Neuronal stem cell (in vitro differentiated cells): ENCODE measurements around the gene EOMES.

Experiments
- DNase-seq: peaks from one replicate; pipeline ENCODE4 v3.0.0-alpha.2; 2013; ENCODE audit warnings: low spot score
- H2AFZ ChIP-seq: one replicate; pipeline ENCODE4 v1.6.1; 2013; ENCODE audit warnings: mild to moderate bottlenecking, low read length, inconsistent platforms
- H2AK5ac ChIP-seq: 2 replicates; pipeline ENCODE4 v1.6.1; 2013; ENCODE audit warnings: low read depth, mild to moderate bottlenecking, inconsistent platforms, low read length, moderate library complexity, mixed read lengths
- H2BK120ac ChIP-seq: 2 replicates; pipeline ENCODE4 v1.6.1; 2013; ENCODE audit warnings: low read depth, mild to moderate bottlenecking, inconsistent platforms, low read length, moderate library complexity, mixed read lengths
- H2BK12ac ChIP-seq: one replicate; pipeline ENCODE4 v1.6.1; 2013; ENCODE audit warnings: low read length, inconsistent platforms
- H2BK15ac ChIP-seq: 2 replicates; pipeline ENCODE4 v1.6.1; 2013; ENCODE audit warnings: mild to moderate bottlenecking, low read length, inconsistent platforms, mixed read lengths
- H2BK5ac ChIP-seq: one replicate; pipeline ENCODE4 v1.6.1; 2013; ENCODE audit warnings: inconsistent platforms, mild to moderate bottlenecking, low read length, moderate library complexity
- H3K14ac ChIP-seq: one replicate; pipeline ENCODE4 v1.6.1; 2013; ENCODE audit warnings: low read length, inconsistent platforms
- H3K18ac ChIP-seq: 2 replicates; pipeline ENCODE4 v1.6.1; 2013; ENCODE audit warnings: low read length, inconsistent platforms
- H3K23ac ChIP-seq: 2 replicates; pipeline ENCODE4 v1.6.1; 2013; ENCODE audit warnings: low read depth, mild to moderate bottlenecking, mixed read lengths, low read length, inconsistent platforms; ENCODE audit not compliant: poor library complexity
- H3K27ac ChIP-seq: replicated peaks from 3 replicates; pipeline ENCODE4 v1.5.1; 2013; ENCODE audit warnings: low read length, inconsistent platforms
- H3K27me3 ChIP-seq, 3 experiments: 2 replicates each; pipeline ENCODE4 v1.6.1; 2013; ENCODE audit warnings: low read length in 3 of 3, mild to moderate bottlenecking in 2 of 3, inconsistent platforms in 1 of 3, low read depth in 1 of 3, mixed read lengths in 1 of 3, moderate library complexity in 1 of 3; ENCODE audit not compliant: control insufficient read depth in 3 of 3, insufficient read depth in 3 of 3
- H3K36me3 ChIP-seq, 2 donors: replicated peaks in 1 of 2; 2 replicates each; pipeline ENCODE4 v1.6.1; 2013; ENCODE audit warnings: low read length in 2 of 2; ENCODE audit not compliant: control insufficient read depth in 2 of 2, insufficient read depth in 2 of 2
- H3K4ac ChIP-seq: 2 replicates; pipeline ENCODE4 v1.6.1; 2013; ENCODE audit warnings: inconsistent platforms, mild to moderate bottlenecking, low read length, moderate library complexity
- H3K4me1 ChIP-seq, 2 donors: 1 replicate in 1 of 2; 2 replicates in 1 of 2; pipeline ENCODE4 v1.6.1; 2013; ENCODE audit warnings: low read length in 2 of 2, low read depth in 1 of 2; ENCODE audit not compliant: control insufficient read depth in 2 of 2, insufficient read depth in 1 of 2
- H3K4me2 ChIP-seq: one replicate; pipeline ENCODE4 v1.6.1; 2013; ENCODE audit warnings: mild to moderate bottlenecking, low read length, inconsistent platforms; ENCODE audit not compliant: insufficient read depth, poor library complexity, severe bottlenecking
- H3K4me3 ChIP-seq, 2 donors: 2 replicates each; pipeline ENCODE4 v1.5.1; 2013; ENCODE audit warnings: low read length in 2 of 2, mild to moderate bottlenecking in 2 of 2, inconsistent platforms in 1 of 2, moderate library complexity in 1 of 2
- H3K79me1 ChIP-seq: one replicate; pipeline ENCODE4 v1.6.1; 2013; ENCODE audit warnings: low read depth, mild to moderate bottlenecking, inconsistent platforms, low read length, moderate library complexity
- H3K9ac ChIP-seq: one replicate; pipeline ENCODE4 v1.6.1; 2013; ENCODE audit warnings: mild to moderate bottlenecking, low read depth, low read length, inconsistent platforms; ENCODE audit not compliant: poor library complexity
- H3K9me3 ChIP-seq, 2 donors: replicated peaks in 1 of 2; 2 replicates each; pipeline versions ENCODE3 to v1.6.1; 2013; ENCODE audit warnings: low read length in 2 of 2, mild to moderate bottlenecking in 2 of 2, inconsistent platforms in 1 of 2, low read depth in 1 of 2, mixed read lengths in 1 of 2, moderate library complexity in 1 of 2; ENCODE audit not compliant: control insufficient read depth in 2 of 2, insufficient read depth in 1 of 2
- H4K8ac ChIP-seq: one replicate; pipeline ENCODE4 v1.6.1; 2013; ENCODE audit warnings: low read depth, mild to moderate bottlenecking, inconsistent platforms, low read length, moderate library complexity
- H4K91ac ChIP-seq: one replicate; pipeline ENCODE4 v1.6.1; 2013; ENCODE audit warnings: low read length, low read depth, mild to moderate bottlenecking, inconsistent platforms; ENCODE audit not compliant: poor library complexity
- WGBS, 2 donors: extraction: QIAGEN DNeasy Blood & Tissue Kit; methylation state at CpG; one replicate each; pipeline ENCODE4 v1.1.7; 2013; ENCODE audit warnings: missing lambda C conversion rate in 2 of 2, mixed read lengths in 1 of 2; ENCODE audit not compliant: insufficient read length in 2 of 2, insufficient replicate concordance in 1 of 2; ENCODE audit errors: extremely low coverage in 2 of 2; 5-methylcytosine and 5-hydroxymethylcytosine counted together

The EOMES gene

DNA sequence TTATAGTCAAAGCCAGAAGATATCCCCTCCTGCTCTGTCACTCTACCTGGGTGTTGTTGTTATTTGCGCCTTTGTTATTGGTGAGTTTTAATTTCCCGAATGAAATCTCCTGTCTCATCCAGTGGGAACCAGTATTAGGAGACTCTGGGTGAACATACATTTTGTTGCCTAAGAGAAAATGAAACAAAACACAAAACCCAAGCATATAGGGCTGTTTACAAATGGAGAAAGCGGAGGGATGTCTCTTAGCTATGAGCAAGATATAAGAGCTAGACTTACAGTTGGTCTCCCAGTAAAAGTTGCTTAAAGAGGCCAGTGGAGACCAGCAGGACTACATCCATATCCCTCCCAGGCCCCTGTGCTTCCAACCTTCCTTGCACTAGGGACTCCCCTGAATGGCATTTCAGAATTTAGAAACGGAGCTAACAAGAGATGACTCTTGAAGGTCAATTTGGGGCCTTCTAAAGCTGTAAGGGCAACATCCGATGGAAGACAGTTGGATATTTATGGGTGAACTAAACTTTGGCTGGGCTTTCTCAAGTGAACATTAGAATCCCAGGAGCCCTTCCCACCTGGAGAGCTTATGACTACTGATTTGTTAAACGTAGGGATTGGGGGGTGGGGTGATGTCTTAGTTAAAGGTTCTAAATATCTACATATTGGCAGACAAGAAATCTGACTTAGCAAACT is 2.7 kb downstream of the EOMES start:
- peaks cover 5 to 9% of the 10 kb centered on the region in 2 donors for H3K4me1 ChIP-seq
- no CpG with 5 or more reads among the region's 6 CpGs for WGBS, 2 donors
- no peak overlapping the region for H3K4me3 ChIP-seq
- no peak overlapping the region for H3K9ac ChIP-seq
- H4K91ac ChIP-seq: no peak overlapping the region
- no peak overlapping the region for H2BK5ac ChIP-seq
- peaks cover 0 to 3% of the 10 kb centered on the region in 2 donors for H3K9me3 ChIP-seq
- H3K79me1 ChIP-seq: no peaks in the 10 kb centered on the region
- H2BK12ac ChIP-seq: no peak overlapping the region
- no peak overlapping the region for H3K18ac ChIP-seq
- DNase-seq: no peak
- H2BK15ac ChIP-seq: no peak overlapping the region
- peaks cover 48 to 99% (median 94%) of the 10 kb centered on the region in 3 experiments for H3K27me3 ChIP-seq
- H2BK120ac ChIP-seq: no peak overlapping the region
- H2AK5ac ChIP-seq: no peak overlapping the region
- H3K4ac ChIP-seq: no peak overlapping the region
- no peaks in the 10 kb centered on the region for H3K36me3 ChIP-seq
- H3K27ac ChIP-seq: no peak overlapping the region
- H3K23ac ChIP-seq: no peak overlapping the region
- no peak overlapping the region for H3K14ac ChIP-seq
- H4K8ac ChIP-seq: no peak overlapping the region
- H2AFZ ChIP-seq: no peak overlapping the region
- H3K4me2 ChIP-seq: no peak overlapping the region

DNA sequence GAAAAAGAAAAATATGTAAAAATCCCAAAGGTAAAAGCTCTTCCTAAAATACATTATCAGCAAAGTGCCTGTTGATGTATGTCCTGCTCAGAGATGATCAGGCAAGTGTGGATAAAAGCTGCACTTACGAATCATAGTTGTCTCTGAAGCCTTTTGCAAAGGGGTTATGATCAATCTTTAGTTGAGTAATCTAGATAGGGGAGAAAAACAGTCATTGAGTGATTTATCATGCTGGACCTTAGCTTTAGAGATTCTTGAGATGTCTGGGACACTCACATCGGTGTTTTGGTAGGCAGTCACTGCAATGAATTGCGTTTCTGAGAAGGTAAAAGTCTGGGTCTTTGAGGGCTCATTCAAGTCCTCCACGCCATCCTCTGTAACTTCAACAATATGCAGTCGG is 3.7 kb downstream of the EOMES start:
- Histone ChIP-seq H2AFZ (no peak overlapping the region), H4K91ac (no peak overlapping the region), H3K27me3 (peaks cover 47 to 99% (median 94%) of the 10 kb centered on the region in 3 experiments), H3K9ac (no peak overlapping the region), H2BK12ac (no peak overlapping the region), H3K18ac (no peak overlapping the region), H3K4me3 (no peak overlapping the region), H3K14ac (no peak overlapping the region), H3K23ac (no peak overlapping the region), H3K4ac (no peak overlapping the region), H3K27ac (no peak overlapping the region), H3K9me3 (peaks cover 0 to 3% of the 10 kb centered on the region in 2 donors), H2BK15ac (no peak overlapping the region), H3K36me3 (no peaks in the 10 kb centered on the region), H3K4me1 (peaks cover 9% of the 10 kb centered on the region in 2 donors), H3K4me2 (no peak overlapping the region), H3K79me1 (no peaks in the 10 kb centered on the region), H2AK5ac (no peak overlapping the region), H4K8ac (no peak overlapping the region), H2BK120ac (no peak overlapping the region), H2BK5ac (no peak overlapping the region)
- WGBS, 2 donors: no CpG with 5 or more reads among the region's 5 CpGs
- DNase-seq: no peak

DNA sequence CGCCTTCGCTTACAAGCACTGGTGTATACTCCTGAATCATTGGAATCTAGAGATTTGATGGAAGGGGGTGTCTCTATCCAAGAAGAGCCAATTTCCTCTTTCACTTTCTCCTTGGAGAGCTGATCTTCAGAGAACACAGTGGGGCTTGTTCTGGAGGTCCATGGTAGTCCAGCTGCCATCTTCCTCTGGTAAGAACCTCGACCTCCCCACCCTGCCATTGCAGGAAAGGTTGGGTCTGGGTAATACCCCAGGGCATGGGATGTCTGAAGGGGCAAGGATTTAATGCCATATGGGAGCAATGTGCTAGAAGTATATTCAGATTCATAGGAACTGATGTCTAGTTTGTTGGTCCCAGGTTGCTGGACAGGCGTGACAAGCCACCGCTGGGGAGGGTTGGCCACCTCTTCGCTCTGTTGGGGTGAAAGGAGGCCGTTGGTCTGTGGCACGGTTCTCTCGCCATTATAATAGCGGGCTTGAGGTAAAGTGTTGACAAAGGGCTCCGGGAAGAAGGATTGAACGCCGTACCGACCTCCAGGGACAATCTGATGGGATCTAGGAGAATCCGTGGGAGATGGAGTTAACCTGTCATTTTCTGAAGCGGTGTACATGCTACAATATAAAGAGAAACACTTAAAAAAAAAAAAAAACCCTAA is 4.8 kb downstream of the EOMES start:
- Histone ChIP-seq H3K27me3 (peaks cover 51 to 99% (median 94%) of the 10 kb centered on the region in 3 experiments), H3K14ac (no peak overlapping the region), H3K23ac (no peak overlapping the region), H3K9me3 (peaks cover 0 to 3% of the 10 kb centered on the region in 2 donors), H2AFZ (no peak overlapping the region), H3K4me2 (no peak overlapping the region), H3K9ac (peak overlapping the region; percentile 13), H2BK15ac (no peak overlapping the region), H2AK5ac (no peak overlapping the region), H4K8ac (no peak overlapping the region), H2BK120ac (no peak overlapping the region), H3K4me3 (no peak overlapping the region), H3K27ac (no peak overlapping the region), H2BK12ac (no peak overlapping the region), H3K36me3 (no peaks in the 10 kb centered on the region), H3K4me1 (peaks cover 12% of the 10 kb centered on the region in 2 donors), H3K18ac (no peak overlapping the region), H4K91ac (no peak overlapping the region), H3K79me1 (no peaks in the 10 kb centered on the region), H2BK5ac (no peak overlapping the region), H3K4ac (no peak overlapping the region)
- no CpG with 5 or more reads among the region's 16 CpGs for WGBS, 2 donors
- DNase-seq: no peak

DNA sequence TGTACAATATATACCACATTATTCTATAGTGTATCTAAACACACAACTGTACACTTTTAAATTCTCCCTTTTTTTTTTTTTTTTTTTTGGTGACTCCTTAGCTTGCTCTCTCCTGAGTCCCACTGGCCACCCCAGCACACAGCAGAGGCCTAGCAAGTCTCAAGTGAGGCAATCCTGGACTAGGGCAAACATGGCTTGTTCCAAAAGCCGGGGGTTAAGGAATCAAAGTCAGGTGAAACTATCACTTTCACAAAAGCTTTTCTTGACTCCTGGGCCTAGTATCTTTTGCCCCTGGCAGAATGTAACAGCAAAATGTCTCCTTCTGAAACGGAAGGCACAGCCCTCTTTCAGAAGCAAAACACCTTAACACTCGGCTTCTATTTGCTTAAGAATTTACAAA is 5.8 kb downstream of the EOMES start:
- no peak overlapping the region for H2BK120ac ChIP-seq
- no peak for DNase-seq
- no peak overlapping the region for H3K4me3 ChIP-seq
- H2BK12ac ChIP-seq: no peak overlapping the region
- H3K18ac ChIP-seq: no peak overlapping the region
- peaks cover 0 to 3% of the 10 kb centered on the region in 2 donors for H3K9me3 ChIP-seq
- H3K9ac ChIP-seq: no peak overlapping the region
- H2AK5ac ChIP-seq: no peak overlapping the region
- H3K4me1 ChIP-seq: peaks cover 12 to 14% of the 10 kb centered on the region in 2 donors
- no peak overlapping the region for H2BK15ac ChIP-seq
- H3K23ac ChIP-seq: no peak overlapping the region
- H2AFZ ChIP-seq: no peak overlapping the region
- no peak overlapping the region for H3K4ac ChIP-seq
- no peaks in the 10 kb centered on the region for H3K36me3 ChIP-seq
- H3K4me2 ChIP-seq: no peak overlapping the region
- H4K91ac ChIP-seq: no peak overlapping the region
- H3K79me1 ChIP-seq: no peaks in the 10 kb centered on the region
- peaks cover 49 to 92% (median 87%) of the 10 kb centered on the region in 3 experiments for H3K27me3 ChIP-seq
- no peak overlapping the region for H4K8ac ChIP-seq
- no peak overlapping the region for H3K14ac ChIP-seq
- no peak overlapping the region for H3K27ac ChIP-seq
- H2BK5ac ChIP-seq: no peak overlapping the region
- WGBS, 2 donors: no CpG with 5 or more reads among the region's 3 CpGs
